Measurements from ENCODE around the gene FANCM. TPM values are rescaled to one million over a fixed set of nuclear protein-coding genes. Genes with fewer than 3 reads are reported as not detected.

The FANCM gene
- total RNA-seq, 1 donor from 2014 or later, result 11.6 TPM

- no peaks in the 10 kb centered on the region for H3K27me3 Mint-ChIP-seq
- TF ChIP-seq, protein P1, sequence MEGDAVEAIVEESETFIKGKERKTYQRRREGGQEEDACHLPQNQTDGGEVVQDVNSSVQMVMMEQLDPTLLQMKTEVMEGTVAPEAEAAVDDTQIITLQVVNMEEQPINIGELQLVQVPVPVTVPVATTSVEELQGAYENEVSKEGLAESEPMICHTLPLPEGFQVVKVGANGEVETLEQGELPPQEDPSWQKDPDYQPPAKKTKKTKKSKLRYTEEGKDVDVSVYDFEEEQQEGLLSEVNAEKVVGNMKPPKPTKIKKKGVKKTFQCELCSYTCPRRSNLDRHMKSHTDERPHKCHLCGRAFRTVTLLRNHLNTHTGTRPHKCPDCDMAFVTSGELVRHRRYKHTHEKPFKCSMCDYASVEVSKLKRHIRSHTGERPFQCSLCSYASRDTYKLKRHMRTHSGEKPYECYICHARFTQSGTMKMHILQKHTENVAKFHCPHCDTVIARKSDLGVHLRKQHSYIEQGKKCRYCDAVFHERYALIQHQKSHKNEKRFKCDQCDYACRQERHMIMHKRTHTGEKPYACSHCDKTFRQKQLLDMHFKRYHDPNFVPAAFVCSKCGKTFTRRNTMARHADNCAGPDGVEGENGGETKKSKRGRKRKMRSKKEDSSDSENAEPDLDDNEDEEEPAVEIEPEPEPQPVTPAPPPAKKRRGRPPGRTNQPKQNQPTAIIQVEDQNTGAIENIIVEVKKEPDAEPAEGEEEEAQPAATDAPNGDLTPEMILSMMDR (IDR thresholded peaks at IDR 0.05; ENCODE audit: unreplicated experiment), result no peak
- no peaks in the 10 kb centered on the region for H3K9me3 Mint-ChIP-seq (ENCODE audit: low read depth)
- no peak overlapping the region for H3K4me3 Mint-ChIP-seq (ENCODE audit: low read depth)
- peaks cover 9% of the 10 kb centered on the region for H3K4me1 Mint-ChIP-seq (ENCODE audit: low read depth)
- peaks cover 24% of the 10 kb centered on the region for H3K36me3 Mint-ChIP-seq (ENCODE audit: insufficient read depth)
- no peak for DNase-seq (ENCODE audit: low spot score, unreplicated experiment)
- no peak overlapping the region for H3K27ac Mint-ChIP-seq
Measured at GRCh38 chr14:45118594-45118993, 17.1 kb upstream of the FANCM start.

DNA sequence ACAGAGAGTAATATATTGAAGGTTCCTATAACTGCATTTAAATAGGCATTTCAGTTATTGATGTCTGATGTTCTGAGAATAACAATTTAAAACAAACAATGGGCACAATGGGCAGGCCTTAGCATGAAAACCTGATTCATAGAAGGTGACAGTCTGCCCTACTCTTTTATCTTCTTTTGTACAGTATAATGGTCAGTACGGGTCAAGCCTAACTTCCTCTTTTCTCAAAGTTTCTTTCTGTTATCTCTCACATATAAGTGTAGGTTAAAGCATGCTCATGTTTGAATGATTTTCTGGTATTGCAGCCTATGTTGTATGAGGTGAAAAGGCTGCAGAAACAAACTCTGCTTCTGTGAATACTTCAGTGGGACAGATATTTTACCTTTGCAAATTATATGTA lies 15.6 kb upstream of the FANCM start:
- Mint-ChIP-seq H3K27me3 (no peaks in the 10 kb centered on the region), H3K4me1 (ENCODE audit: low read depth) (peaks cover 7% of the 10 kb centered on the region), H3K9me3 (ENCODE audit: low read depth) (no peaks in the 10 kb centered on the region), H3K27ac (no peak overlapping the region), H3K36me3 (ENCODE audit: insufficient read depth) (peaks cover 26% of the 10 kb centered on the region), H3K4me3 (ENCODE audit: low read depth) (no peak overlapping the region)
- TF ChIP-seq, protein P1 (IDR thresholded peaks at IDR 0.05; ENCODE audit: unreplicated experiment), result no peak
- DNase-seq (ENCODE audit: low spot score, unreplicated experiment), result no peak

GRCh38 chr14:45123271-45123670 lies 12.5 kb upstream of the FANCM start:
- Mint-ChIP-seq H3K9me3 (ENCODE audit: low read depth) (no peaks in the 10 kb centered on the region), H3K27ac (no peak overlapping the region), H3K4me3 (ENCODE audit: low read depth) (no peak overlapping the region), H3K36me3 (ENCODE audit: insufficient read depth) (peaks cover 28% of the 10 kb centered on the region), H3K4me1 (ENCODE audit: low read depth) (no peaks in the 10 kb centered on the region), H3K27me3 (no peaks in the 10 kb centered on the region)
- no peak for DNase-seq (ENCODE audit: low spot score, unreplicated experiment)
- TF ChIP-seq, protein P1 (IDR thresholded peaks at IDR 0.05; ENCODE audit: unreplicated experiment), result no peak

- peaks cover 21% of the 10 kb centered on the region for H3K36me3 Mint-ChIP-seq (ENCODE audit: insufficient read depth)
Measured at GRCh38 chr14:45125754-45126153, 10.0 kb upstream of the FANCM start.

GRCh38 chr14:45128963-45129629 lies 6.6 kb upstream of the FANCM start:
- no peak for DNase-seq (ENCODE audit: low spot score, unreplicated experiment)
- peaks cover 10% of the 10 kb centered on the region for H3K36me3 Mint-ChIP-seq (ENCODE audit: insufficient read depth)

More at GRCh38 chr14:45125754-45126153, 10.0 kb upstream of the FANCM start:
- H3K9me3 Mint-ChIP-seq (ENCODE audit: low read depth), result no peaks in the 10 kb centered on the region
- H3K27ac Mint-ChIP-seq, result no peak overlapping the region
- no peaks in the 10 kb centered on the region for H3K4me1 Mint-ChIP-seq (ENCODE audit: low read depth)
- no peak overlapping the region for H3K4me3 Mint-ChIP-seq (ENCODE audit: low read depth)
- H3K27me3 Mint-ChIP-seq, result no peaks in the 10 kb centered on the region
- TF ChIP-seq, protein P1 (IDR thresholded peaks at IDR 0.05; ENCODE audit: unreplicated experiment), result no peak
- no peak for DNase-seq (ENCODE audit: low spot score, unreplicated experiment)

More at GRCh38 chr14:45128963-45129629, 6.6 kb upstream of the FANCM start:
- no peak overlapping the region for H3K27ac Mint-ChIP-seq
- H3K9me3 Mint-ChIP-seq (ENCODE audit: low read depth), result no peaks in the 10 kb centered on the region
- peaks cover 6% of the 10 kb centered on the region for H3K4me1 Mint-ChIP-seq (ENCODE audit: low read depth)
- H3K4me3 Mint-ChIP-seq (ENCODE audit: low read depth), result no peak overlapping the region
- no peaks in the 10 kb centered on the region for H3K27me3 Mint-ChIP-seq
- TF ChIP-seq, protein P1 (IDR thresholded peaks at IDR 0.05; ENCODE audit: unreplicated experiment), result no peak
